Spleen (tissue), 11 donors: ENCODE data around the gene SELENOF. TPM values are rescaled to one million over a fixed set of nuclear protein-coding genes. Genes with fewer than 3 reads are reported as not detected.

Experiments used
- DNase-seq: peaks from one replicate; pipeline ENCODE4 v3.0.0-alpha.2; 2020
- H3K27ac ChIP-seq, 8 donors: fragments of 200-600 bp; sonication (generic) in 7 of 8; 1 replicate in 4 of 8; 2 replicates in 4 of 8; pipeline versions ENCODE4 v1.5.0 to v1.8.0; 2016 to 2021; ENCODE audit warnings: inconsistent platforms in 4 of 8, mild to moderate bottlenecking in 4 of 8, moderate library complexity in 1 of 8
- H3K27me3 ChIP-seq, 7 donors: fragments of 200-600 bp; sonication (generic) in 6 of 7; replicated peaks in 1 of 7; 1 replicate in 4 of 7; 2 replicates in 3 of 7; pipeline versions ENCODE4 v1.5.0 to v1.8.0; 2016 to 2021; ENCODE audit warnings: inconsistent platforms in 3 of 7, mild to moderate bottlenecking in 1 of 7
- H3K36me3 ChIP-seq, 6 donors: fragments of 200-600 bp; sonication (generic) in 5 of 6; 1 replicate in 4 of 6; 2 replicates in 2 of 6; pipeline versions ENCODE4 v1.5.0 to v1.8.0; 2016 to 2021; ENCODE audit warnings: inconsistent platforms in 2 of 6
- H3K4me1 ChIP-seq, 6 donors: fragments of 200-600 bp; sonication (generic) in 5 of 6; 1 replicate in 3 of 6; 2 replicates in 3 of 6; pipeline versions ENCODE4 v1.5.0 to v1.8.0; 2016 to 2021; ENCODE audit warnings: inconsistent platforms in 3 of 6
- H3K4me3 ChIP-seq, 8 donors: fragments of 200-600 bp; sonication (generic) in 7 of 8; 1 replicate in 4 of 8; 2 replicates in 4 of 8; pipeline versions ENCODE4 v1.5.0 to v1.8.0; 2016 to 2021; ENCODE audit warnings: inconsistent platforms in 4 of 8, mild to moderate bottlenecking in 4 of 8, moderate library complexity in 2 of 8
- H3K9me3 ChIP-seq, 8 donors: fragments of 200-600 bp; sonication (generic) in 7 of 8; 1 replicate in 4 of 8; 2 replicates in 4 of 8; pipeline versions ENCODE4 v1.5.0 to v1.8.0; 2016 to 2021; ENCODE audit warnings: inconsistent platforms in 4 of 8
- POLR2A ChIP-seq, 3 donors: fragments of 450-650 bp; IDR thresholded peaks; one replicate each; pipeline ENCODE4 v1.5.1; 2017; ENCODE audit warnings: antibody characterized with exemption in 3 of 3, mild to moderate bottlenecking in 1 of 3
- POLR2AphosphoS5 ChIP-seq, 3 donors: sonication (generic); formaldehyde crosslinking; IDR thresholded peaks; one replicate each; pipeline ENCODE4 v1.5.1; 2017; ENCODE audit warnings: antibody characterized with exemption in 3 of 3
- WGBS, 5 donors: extraction: QIAGEN DNeasy Blood & Tissue Kit in 3 of 5; methylation state at CpG; one replicate each; pipeline versions ENCODE4 v1.1.5 to v1.1.7; 2013 to 2018; 5-methylcytosine and 5-hydroxymethylcytosine counted together
- intact Hi-C: fragments of 100-400 bp; cut with DNase I; formaldehyde crosslinking; loops from one replicate; pipeline ENCODE4 v1.15.0; 2023; ENCODE audit warnings: low total_unique reads
- polyA plus RNA-seq, 3 donors: library from polyadenylated mRNA; stranded (reverse); fragments of 200-250 nt; gene quantifications; one replicate each; pipeline ENCODE4 v1.2.1, GENCODE V29; 2013
- total RNA-seq, 7 donors: library from RNA; depleted of rRNA in 3 of 7; stranded (reverse); fragments of >200 nt in 3 of 7; fragmentation: NEBNext Ultra II Directional in 4 of 7; extraction: Animal tissue kit (Norgen Biotek cat#: 25700) in 4 of 7; gene quantifications; one replicate each; pipeline versions ENCODE4 v1.1.0 to v1.2.1, GENCODE V29; 2016 to 2021
- TF ChIP-seq, protein P1 (sequence below), 11 experiments: fragments of 200-600 bp in 7 of 11; fragments of 450-650 bp in 4 of 11; sonication (generic) in 4 of 11; IDR thresholded peaks in 8 of 11; conservative IDR thresholded peaks in 3 of 11; 1 replicate in 7 of 11; 2 replicates in 4 of 11; pipeline versions ENCODE4 v1.4.0 to v1.8.0; 2016 to 2021; ENCODE audit warnings: antibody characterized with exemption in 11 of 11, inconsistent platforms in 4 of 11, mild to moderate bottlenecking in 1 of 11
- donor health status: healthy with polysubstance abuse.
- donor health status: DM: no; HTN: no; CAD: no; lungs with moderate emphysema.
- donor health status: DM: no; HTN: no; CAD: no.
- donor health status: Bipolar disorder and iron deficiency.
- donor health status: healthy.
- donor health status: DM: no; HTN: no; CAD: no.
- donor health status: DM: yes; HTN: yes; CAD: no.

SELENOF gene
- total and polyA plus RNA-seq, 10 donors, result 106 to 197 (median 173) TPM

DNA sequence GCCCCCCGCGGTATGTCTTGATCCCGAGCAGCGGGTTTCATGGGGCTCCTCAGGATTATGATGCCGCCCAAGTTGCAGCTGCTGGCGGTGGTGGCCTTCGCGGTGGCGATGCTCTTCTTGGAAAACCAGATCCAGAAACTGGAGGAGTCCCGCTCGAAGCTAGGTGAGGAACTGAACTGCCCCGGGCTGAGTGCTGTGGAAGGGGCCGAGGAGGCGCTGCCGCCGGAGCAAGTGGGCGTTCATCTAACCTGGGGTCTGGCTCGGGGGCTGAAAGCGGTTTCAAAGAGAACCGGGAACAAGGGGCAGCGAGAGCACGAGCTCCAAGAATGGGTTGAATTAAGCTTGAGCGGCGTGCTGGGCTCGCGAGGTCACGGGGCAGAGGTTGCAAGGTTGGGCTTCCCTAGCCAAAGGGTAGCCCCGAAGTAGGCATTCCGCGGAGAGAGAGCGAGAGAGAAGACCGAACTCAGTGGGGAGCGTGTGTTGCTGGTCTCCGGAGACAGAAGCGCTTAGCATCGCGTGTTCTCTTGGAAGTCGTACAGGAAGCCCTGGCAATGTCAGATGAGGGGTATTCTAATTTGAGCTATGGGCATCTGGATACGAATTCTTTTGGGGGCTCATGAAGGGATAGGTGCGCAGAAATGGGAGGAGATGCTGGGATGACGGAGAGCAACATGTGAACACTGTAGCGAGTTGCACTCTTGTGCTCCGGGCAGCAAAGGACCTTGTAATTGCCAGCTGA, 1.2 kb upstream of the SELENOF start:
- intact Hi-C loops, result no loop called here
- Histone ChIP-seq H3K4me3 (peak overlapping the region; percentile 72 to 94 (median 90)), H3K9me3 (no peaks in the 10 kb centered on the region), H3K36me3 (peaks cover 0 to 13% (median 1%) of the 10 kb centered on the region in 6 donors), H3K4me1 (peaks cover 20 to 62% (median 51%) of the 10 kb centered on the region in 6 donors), H3K27ac (peak overlapping the region; percentile 79 to 95 (median 94)), H3K27me3 (no peaks in the 10 kb centered on the region)
- whole genome bisulfite sequencing, 5 donors, result 0 to 1% (median 0%) methylated on average over 42 to 43 of the region's 43 CpGs
- TF ChIP-seq, protein P1, sequence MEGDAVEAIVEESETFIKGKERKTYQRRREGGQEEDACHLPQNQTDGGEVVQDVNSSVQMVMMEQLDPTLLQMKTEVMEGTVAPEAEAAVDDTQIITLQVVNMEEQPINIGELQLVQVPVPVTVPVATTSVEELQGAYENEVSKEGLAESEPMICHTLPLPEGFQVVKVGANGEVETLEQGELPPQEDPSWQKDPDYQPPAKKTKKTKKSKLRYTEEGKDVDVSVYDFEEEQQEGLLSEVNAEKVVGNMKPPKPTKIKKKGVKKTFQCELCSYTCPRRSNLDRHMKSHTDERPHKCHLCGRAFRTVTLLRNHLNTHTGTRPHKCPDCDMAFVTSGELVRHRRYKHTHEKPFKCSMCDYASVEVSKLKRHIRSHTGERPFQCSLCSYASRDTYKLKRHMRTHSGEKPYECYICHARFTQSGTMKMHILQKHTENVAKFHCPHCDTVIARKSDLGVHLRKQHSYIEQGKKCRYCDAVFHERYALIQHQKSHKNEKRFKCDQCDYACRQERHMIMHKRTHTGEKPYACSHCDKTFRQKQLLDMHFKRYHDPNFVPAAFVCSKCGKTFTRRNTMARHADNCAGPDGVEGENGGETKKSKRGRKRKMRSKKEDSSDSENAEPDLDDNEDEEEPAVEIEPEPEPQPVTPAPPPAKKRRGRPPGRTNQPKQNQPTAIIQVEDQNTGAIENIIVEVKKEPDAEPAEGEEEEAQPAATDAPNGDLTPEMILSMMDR (IDR thresholded peaks at IDR 0.05 in 8 of 11, conservative IDR thresholded peaks at IDR 0.05 in 3 of 11), result no peak
- TF ChIP-seq POLR2AphosphoS5 (IDR thresholded peaks at IDR 0.05), result peak in 2 of 3 donors; percentile 34 to 71
- peak in 1 of 3 donors; percentile 26 for TF ChIP-seq POLR2A (IDR thresholded peaks at IDR 0.05)
- peak; percentile 86 for DNase-seq

GRCh38 chr1:86914601-86914997, 673 bp upstream of the SELENOF start, which contains the start of gene HS2ST1:
Gene HS2ST1 (plus strand): TSS chr1:86914635.
- 1% methylated on average over 36 to 45 of the region's 45 CpGs for WGBS, 5 donors
- peak; percentile 98 for DNase-seq
- Histone ChIP-seq H3K36me3 (peaks cover 0 to 19% (median 3%) of the 10 kb centered on the region in 6 donors), H3K9me3 (no peaks in the 10 kb centered on the region), H3K27me3 (no peaks in the 10 kb centered on the region), H3K27ac (peak within 1 kb of the TSS; percentile 88 to 95 (median 94)), H3K4me1 (peaks cover 20 to 68% (median 57%) of the 10 kb centered on the region in 6 donors), H3K4me3 (peak within 1 kb of the TSS; percentile 85 to 94 (median 92))
- intact Hi-C loops, result no loop called here
- TF ChIP-seq, protein P1 (IDR thresholded peaks at IDR 0.05 in 8 of 11, conservative IDR thresholded peaks at IDR 0.05 in 3 of 11), result no peak
- TF ChIP-seq POLR2AphosphoS5 (IDR thresholded peaks at IDR 0.05) (peak; percentile 76 to 90 (median 89)), POLR2A (IDR thresholded peaks at IDR 0.05) (peak in 1 of 3 donors; percentile 47)

DNA sequence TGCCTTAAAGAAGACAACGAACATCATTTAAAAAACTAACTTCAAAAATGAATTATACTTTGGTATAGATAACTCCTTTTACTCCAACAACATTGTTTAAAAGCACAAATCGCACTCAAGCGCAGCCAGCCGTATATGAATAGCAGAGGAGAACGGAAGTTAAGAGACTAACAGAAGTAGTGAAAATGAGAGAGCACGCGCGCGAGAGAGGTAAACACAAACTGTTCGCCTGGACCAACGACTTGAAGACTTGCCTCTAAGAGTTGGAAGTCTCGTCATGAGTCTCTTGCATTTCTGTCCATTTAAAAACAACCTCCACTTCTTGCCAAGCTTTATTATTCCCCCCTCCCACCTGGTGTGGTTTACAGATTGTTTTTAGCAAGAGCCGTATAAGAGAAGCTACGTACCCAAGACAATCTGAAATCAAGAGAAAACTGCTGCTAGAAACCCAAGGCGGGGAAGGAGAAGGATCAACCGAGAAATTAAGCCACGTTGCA, 479 bp downstream of the SELENOF start:
- DNase-seq, result peak; percentile 85
- 0 to 1% (median 1%) methylated on average over 17 of the region's 17 CpGs for WGBS, 5 donors
- Histone ChIP-seq H3K27ac (peak overlapping the region; percentile 88 to 95 (median 94)), H3K4me1 (peaks cover 23 to 80% (median 65%) of the 10 kb centered on the region in 6 donors), H3K27me3 (no peaks in the 10 kb centered on the region), H3K4me3 (peak overlapping the region; percentile 85 to 94 (median 92)), H3K36me3 (peaks cover 0 to 26% (median 3%) of the 10 kb centered on the region in 6 donors), H3K9me3 (no peaks in the 10 kb centered on the region)
- TF ChIP-seq, protein P1 (IDR thresholded peaks at IDR 0.05 in 8 of 11, conservative IDR thresholded peaks at IDR 0.05 in 3 of 11), result no peak
- TF ChIP-seq POLR2AphosphoS5 (IDR thresholded peaks at IDR 0.05) (peak in 1 of 3 donors; percentile 43), POLR2A (IDR thresholded peaks at IDR 0.05) (no peak)
- intact Hi-C loops, result no loop called here
